LNCaP clone FGC (cell line): ENCODE results near the gene NRN1L.
A peak's percentile ranks its signal among the peaks of the same experiment; 100 is the strongest.

Experiments
- DNase-seq: peaks from one replicate; pipeline ENCODE4 v3.0.0-alpha.2; 2011; ENCODE audit warnings: low read depth
- H3K4me3 ChIP-seq: 2 replicates; pipeline ENCODE4 v1.5.1; 2011; ENCODE audit warnings: mild to moderate bottlenecking, low read depth, low read length, control low read depth
- TF ChIP-seq, protein P1 (sequence below): IDR thresholded peaks from 2 replicates; pipeline ENCODE4 v1.5.1; 2012; ENCODE audit warnings: mild to moderate bottlenecking; ENCODE audit not compliant: control insufficient read depth, insufficient read depth; ENCODE audit errors: extremely low read depth

Gene NRN1L

DNA sequence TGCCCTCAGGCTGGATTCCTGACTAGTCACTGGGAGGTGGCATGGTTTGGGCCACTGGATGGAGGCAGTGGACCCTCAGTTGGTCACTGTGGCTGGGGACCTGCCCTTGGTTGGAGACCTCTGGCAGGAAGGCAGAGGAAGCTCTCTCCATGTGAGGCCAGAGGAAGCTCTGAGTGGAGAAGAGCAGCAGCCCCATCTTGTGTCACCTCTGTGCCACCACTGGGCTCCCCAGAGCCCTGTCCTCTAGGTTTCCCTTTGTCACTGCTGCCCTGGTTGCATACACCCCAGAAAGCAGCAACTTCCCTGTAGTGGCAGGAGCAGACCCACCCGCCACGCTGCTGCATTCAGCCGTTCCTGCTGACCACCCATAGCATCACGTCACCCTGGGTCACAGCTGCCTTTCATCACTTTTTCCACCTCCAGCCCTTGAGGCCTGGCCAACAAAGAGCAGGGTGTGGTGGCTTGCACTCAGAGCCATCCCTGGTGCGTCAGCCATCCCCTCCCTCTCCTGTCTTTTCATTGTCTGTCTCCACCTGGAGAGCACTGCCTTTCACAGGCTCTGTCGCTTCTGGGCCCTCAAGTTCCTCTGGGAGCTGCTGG lies 35.0 kb downstream of the NRN1L start:
- no peak overlapping the region for H3K4me3 ChIP-seq
- TF ChIP-seq, protein P1, sequence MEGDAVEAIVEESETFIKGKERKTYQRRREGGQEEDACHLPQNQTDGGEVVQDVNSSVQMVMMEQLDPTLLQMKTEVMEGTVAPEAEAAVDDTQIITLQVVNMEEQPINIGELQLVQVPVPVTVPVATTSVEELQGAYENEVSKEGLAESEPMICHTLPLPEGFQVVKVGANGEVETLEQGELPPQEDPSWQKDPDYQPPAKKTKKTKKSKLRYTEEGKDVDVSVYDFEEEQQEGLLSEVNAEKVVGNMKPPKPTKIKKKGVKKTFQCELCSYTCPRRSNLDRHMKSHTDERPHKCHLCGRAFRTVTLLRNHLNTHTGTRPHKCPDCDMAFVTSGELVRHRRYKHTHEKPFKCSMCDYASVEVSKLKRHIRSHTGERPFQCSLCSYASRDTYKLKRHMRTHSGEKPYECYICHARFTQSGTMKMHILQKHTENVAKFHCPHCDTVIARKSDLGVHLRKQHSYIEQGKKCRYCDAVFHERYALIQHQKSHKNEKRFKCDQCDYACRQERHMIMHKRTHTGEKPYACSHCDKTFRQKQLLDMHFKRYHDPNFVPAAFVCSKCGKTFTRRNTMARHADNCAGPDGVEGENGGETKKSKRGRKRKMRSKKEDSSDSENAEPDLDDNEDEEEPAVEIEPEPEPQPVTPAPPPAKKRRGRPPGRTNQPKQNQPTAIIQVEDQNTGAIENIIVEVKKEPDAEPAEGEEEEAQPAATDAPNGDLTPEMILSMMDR, result no peak
- DNase-seq, result no peak

DNA sequence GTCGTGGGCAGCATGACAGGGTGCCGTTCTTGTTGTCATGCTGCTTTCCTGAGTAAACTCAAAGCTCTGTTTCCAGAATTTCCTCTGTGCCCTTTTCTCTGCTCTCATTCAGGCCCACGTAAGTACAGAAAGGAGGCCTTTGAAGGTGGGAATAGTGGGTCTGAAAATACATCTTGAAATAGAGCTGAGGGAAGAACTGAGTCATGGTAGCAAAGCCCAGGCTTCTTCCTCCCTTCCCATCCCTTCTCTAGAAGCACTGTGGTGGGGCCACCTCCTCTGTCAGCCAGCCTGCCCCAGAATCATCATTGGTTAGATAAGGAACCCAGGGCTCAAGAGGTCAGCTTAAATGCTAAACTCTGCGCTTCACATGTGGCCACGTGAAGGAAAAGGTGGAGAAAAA lies 37.5 kb downstream of the NRN1L start:
- no peak for DNase-seq
- H3K4me3 ChIP-seq, result no peak overlapping the region
- TF ChIP-seq, protein P1, result no peak

DNA sequence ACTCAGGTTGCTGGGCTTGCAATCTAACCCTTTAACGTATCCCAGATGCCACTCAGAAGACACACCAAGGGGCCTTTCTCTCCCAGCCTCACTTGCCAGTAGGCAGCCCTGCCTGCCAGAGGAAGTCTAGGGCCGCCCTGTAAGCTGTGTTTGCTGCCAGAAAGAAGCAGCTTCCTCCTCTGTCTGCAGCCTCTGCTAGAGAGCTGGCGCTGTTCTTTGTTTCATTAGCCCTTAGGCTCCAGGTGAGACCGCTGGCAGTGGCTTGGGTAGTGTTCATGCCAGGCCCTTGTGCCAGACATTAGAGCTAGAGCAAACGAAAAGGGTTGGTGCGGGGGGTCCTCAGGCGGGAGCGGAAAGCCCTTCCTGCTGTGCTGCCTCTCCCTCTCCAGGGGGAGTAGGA lies 38.1 kb downstream of the NRN1L start:
- H3K4me3 ChIP-seq, result peak overlapping the region; percentile 4; the same call in 1 of the 2 replicates
- DNase-seq, result peak; percentile 93
- TF ChIP-seq, protein P1, result peak; percentile 33

DNA sequence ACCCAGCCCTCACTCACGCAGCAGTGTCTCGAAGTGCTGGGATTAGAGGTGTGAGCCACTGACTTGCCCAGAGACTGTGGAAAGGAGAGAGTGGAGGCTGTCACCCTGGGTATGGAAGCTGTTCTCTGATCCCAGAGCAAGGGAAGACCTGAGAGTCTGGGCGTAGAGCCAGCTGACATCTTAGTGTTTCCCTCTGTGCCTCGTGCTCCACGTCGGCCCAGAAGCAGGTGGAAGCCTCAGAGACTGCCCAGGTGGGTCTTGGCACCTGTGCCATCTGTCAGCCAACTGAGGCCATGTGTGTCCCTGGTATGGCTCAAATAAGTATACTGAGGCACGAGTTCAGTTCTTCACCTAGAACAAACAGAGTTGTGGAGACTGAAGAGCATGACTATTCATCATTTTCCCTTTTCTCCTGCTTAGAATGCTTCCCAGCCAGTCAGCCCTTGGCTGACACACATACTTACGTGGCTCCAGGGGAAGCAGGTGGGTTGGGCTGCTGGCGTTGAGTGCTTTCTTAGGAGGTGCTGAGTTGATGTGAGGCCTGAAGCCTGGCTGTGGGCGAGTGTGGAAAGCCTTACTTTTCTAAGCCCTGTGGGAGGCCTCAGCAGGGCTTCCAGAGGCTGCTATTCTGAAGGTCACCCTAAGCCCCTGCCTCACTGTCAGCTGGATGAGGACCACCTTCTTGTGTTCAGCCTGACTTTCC lies 38.9 kb downstream of the NRN1L start:
- DNase-seq, result peak; percentile 71
- peak overlapping the region; percentile 4; the same call in 1 of the 2 replicates for H3K4me3 ChIP-seq
- TF ChIP-seq, protein P1, result no peak

DNA sequence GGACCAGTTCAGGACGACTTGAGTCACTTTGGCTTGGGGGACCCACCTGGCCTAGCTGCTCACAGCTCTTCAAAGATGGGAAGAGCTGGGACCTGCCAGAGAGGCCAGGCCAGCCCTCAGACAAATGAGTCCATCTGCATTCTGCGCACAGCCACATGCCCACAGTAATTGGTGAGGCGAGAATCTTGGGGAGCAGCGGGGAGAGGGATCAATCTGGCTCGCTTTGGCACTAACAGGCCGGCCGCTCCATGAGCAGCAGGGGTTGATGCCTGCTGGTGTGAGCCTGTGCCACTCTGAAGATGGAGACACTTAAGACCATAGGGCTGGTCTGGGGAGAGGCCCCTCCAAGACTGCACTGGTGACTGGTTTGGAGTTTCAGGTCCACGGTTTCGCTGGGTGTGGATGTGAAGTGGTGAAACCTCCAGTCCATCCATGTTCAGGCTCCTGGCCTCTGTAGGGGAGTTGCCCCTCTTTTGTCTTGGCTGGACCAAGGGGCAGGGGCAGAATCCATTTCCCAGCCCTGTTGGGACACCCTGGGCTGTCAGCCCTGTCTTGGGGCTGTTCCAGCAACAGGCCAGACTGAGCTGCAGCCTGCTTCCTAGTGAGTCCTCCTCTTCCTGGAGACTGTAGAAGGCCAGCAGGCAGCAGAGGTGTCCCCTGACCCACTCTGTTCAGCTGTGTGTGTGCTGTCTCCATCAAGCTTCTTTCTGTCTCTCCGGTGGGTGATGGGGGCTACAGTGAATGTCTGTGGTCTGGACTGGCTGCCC lies 39.6 kb downstream of the NRN1L start:
- no peak overlapping the region for H3K4me3 ChIP-seq
- DNase-seq, result no peak
- TF ChIP-seq, protein P1, result no peak

DNA sequence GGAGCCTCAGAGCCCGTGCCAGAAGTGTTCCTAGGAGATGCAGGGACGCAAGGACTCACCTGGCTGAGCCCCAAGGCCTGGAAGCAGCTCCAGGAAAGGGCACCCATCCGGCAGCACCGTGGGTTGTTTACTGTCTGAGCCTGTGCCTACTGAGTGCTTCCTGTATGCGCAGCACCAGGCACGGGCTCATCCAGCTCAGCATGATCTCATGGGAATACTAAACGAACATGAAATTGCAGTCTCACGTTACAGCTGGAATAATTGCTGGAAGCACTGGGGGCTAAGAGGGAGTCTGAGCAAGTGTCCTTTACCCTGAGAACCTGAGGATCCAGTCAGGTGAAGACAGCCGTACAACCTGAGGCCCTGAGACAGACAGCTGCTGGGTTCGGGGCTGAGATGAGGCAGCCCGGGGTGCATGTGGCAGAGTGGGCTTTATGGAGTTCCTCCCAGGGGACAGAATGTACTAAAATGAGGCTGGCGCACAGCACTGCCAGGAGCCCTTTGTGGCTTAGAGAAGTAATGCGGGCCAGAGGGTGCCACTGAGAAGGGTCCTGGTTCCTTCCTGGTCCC lies 41.6 kb downstream of the NRN1L start:
- TF ChIP-seq, protein P1, result 0 out of 2 replicates have a peak, but pooled peaks have one; percentile 0
- peak overlapping the region; percentile 34 for H3K4me3 ChIP-seq
- peak; percentile 96 for DNase-seq
